Transverse colon (tissue), 4 donors: ENCODE results near the gene EHMT1. TPM values are rescaled to one million over a fixed set of nuclear protein-coding genes. Genes with fewer than 3 reads are reported as not detected.

ENCODE experiments used
- DNase-seq: peaks from one replicate; pipeline ENCODE4 v3.0.0-alpha.2; 2019
- H3K27ac ChIP-seq, 4 donors: fragments of 200-600 bp; sonication (generic); 2 replicates each; pipeline ENCODE4 v1.5.1; 2016 to 2018; ENCODE audit warnings: inconsistent platforms in 4 of 4
- H3K27me3 ChIP-seq: fragments of 200-600 bp; sonication (generic); 2 replicates; pipeline ENCODE4 v1.5.1; 2017; ENCODE audit warnings: inconsistent platforms
- H3K36me3 ChIP-seq, 4 donors: fragments of 200-600 bp; sonication (generic); 2 replicates each; pipeline ENCODE4 v1.5.1; 2017 to 2019; ENCODE audit warnings: inconsistent platforms in 4 of 4
- H3K4me1 ChIP-seq, 4 donors: fragments of 200-600 bp; sonication (generic); 2 replicates each; pipeline ENCODE4 v1.5.1; 2017 to 2020; ENCODE audit warnings: inconsistent platforms in 4 of 4
- H3K4me3 ChIP-seq, 4 donors: fragments of 200-600 bp; sonication (generic); 1 replicate in 1 of 4; 2 replicates in 3 of 4; pipeline versions ENCODE4 v1.5.1 to v1.6.1; 2017 to 2019; ENCODE audit warnings: inconsistent platforms in 4 of 4
- H3K9me3 ChIP-seq, 2 donors: fragments of 200-600 bp; sonication (generic); 2 replicates each; pipeline ENCODE4 v1.5.1; 2017 to 2019; ENCODE audit warnings: inconsistent platforms in 2 of 2
- CTCF ChIP-seq, 5 experiments: fragments of 200-600 bp in 3 of 5; fragments of 450-650 bp in 2 of 5; sonication (generic) in 3 of 5; IDR thresholded peaks; 1 replicate in 2 of 5; 2 replicates in 3 of 5; pipeline ENCODE4 v1.5.1; 2016 to 2017; ENCODE audit warnings: antibody characterized with exemption in 5 of 5, inconsistent platforms in 3 of 5, mild to moderate bottlenecking in 2 of 5, moderate library complexity in 1 of 5
- EP300 ChIP-seq: sonication (generic); formaldehyde crosslinking; IDR thresholded peaks from one replicate; pipeline ENCODE4 v1.6.1; 2017; ENCODE audit warnings: antibody characterized with exemption, low read depth
- POLR2A ChIP-seq: fragments of 450-650 bp; IDR thresholded peaks from one replicate; pipeline ENCODE4 v1.6.1; 2016; ENCODE audit warnings: antibody characterized with exemption, mild to moderate bottlenecking, moderate library complexity
- POLR2AphosphoS5 ChIP-seq, 3 donors: sonication (generic); formaldehyde crosslinking; IDR thresholded peaks; one replicate each; pipeline ENCODE4 v1.6.1; 2016; ENCODE audit warnings: antibody characterized with exemption in 3 of 3
- WGBS, 2 donors: methylation state at CpG; one replicate each; pipeline ENCODE4 v1.1.5; 2018; ENCODE audit warnings: low coverage in 1 of 2; 5-methylcytosine and 5-hydroxymethylcytosine counted together
- in situ Hi-C, 4 donors: fragments of 200-750 bp; cut with MboI; loops; one replicate each; pipeline versions ENCODE4 v1.15.0 to v1.15.1; 2017; ENCODE audit warnings: low sequenced_read_pairs in 3 of 4, low pct_ligation_motif_present in 1 of 4, low pct_unique_long_range_greater_than_20kb in 1 of 4
- intact Hi-C: fragments of 100-400 bp; cut with DNase I; formaldehyde crosslinking; loops from one replicate; pipeline ENCODE4 v1.15.1; 2023; ENCODE audit warnings: low total_unique reads
- total RNA-seq, 4 donors: library from RNA; depleted of rRNA; stranded (reverse); fragments of >200 nt; gene quantifications; one replicate each; pipeline ENCODE4 v1.1.0, GENCODE V29; 2016

Gene EHMT1
- total RNA-seq, 4 donors from 2014 or later: 93.8 to 184 (median 139) TPM

- Histone ChIP-seq H3K27ac (no peak overlapping the region), H3K27me3 (no peaks in the 10 kb centered on the region), H3K9me3 (no peaks in the 10 kb centered on the region), H3K36me3 (peaks cover 0 to 5% (median 0%) of the 10 kb centered on the region in 4 donors), H3K4me3 (no peak overlapping the region), H3K4me1 (peaks cover 0 to 7% (median 0%) of the 10 kb centered on the region in 4 donors)
- in situ Hi-C loops (no loop called here), intact Hi-C loops (no loop called here)
- no peak for DNase-seq
- WGBS, 2 donors: 73 to 84% methylated on average over 2 to 7 of the region's 7 CpGs
- TF ChIP-seq CTCF (IDR thresholded peaks at IDR 0.05) (no peak), POLR2AphosphoS5 (IDR thresholded peaks at IDR 0.05) (no peak), POLR2A (no peak), EP300 (no peak)
Measured at GRCh38 chr9:137650779-137651178, 32.0 kb downstream of the EHMT1 start.

- DNase-seq: no peak
- no peak overlapping the region for H3K27ac ChIP-seq
- intact Hi-C loops: no loop called here
- peaks cover 0 to 4% (median 0%) of the 10 kb centered on the region in 4 donors for H3K36me3 ChIP-seq
- H3K9me3 ChIP-seq: no peaks in the 10 kb centered on the region
- H3K27me3 ChIP-seq: no peaks in the 10 kb centered on the region
- peaks cover 0 to 5% (median 0%) of the 10 kb centered on the region in 4 donors for H3K4me1 ChIP-seq
- in situ Hi-C loops: no loop called here
- TF ChIP-seq EP300 (no peak), POLR2AphosphoS5 (IDR thresholded peaks at IDR 0.05) (no peak), CTCF (IDR thresholded peaks at IDR 0.05) (no peak), POLR2A (no peak)
- H3K4me3 ChIP-seq: no peak overlapping the region
- WGBS, 2 donors: 95 to 97% methylated on average over 6 of the region's 6 CpGs
Measured at GRCh38 chr9:137656416-137656815, 37.6 kb downstream of the EHMT1 start.

GRCh38 chr9:137657606-137658005 is 38.8 kb downstream of the EHMT1 start:
- Histone ChIP-seq H3K36me3 (no peaks in the 10 kb centered on the region), H3K9me3 (no peaks in the 10 kb centered on the region), H3K27me3 (no peaks in the 10 kb centered on the region), H3K4me1 (peaks cover 0 to 5% (median 0%) of the 10 kb centered on the region in 4 donors), H3K27ac (no peak overlapping the region), H3K4me3 (no peak overlapping the region)
- TF ChIP-seq CTCF (IDR thresholded peaks at IDR 0.05) (no peak), EP300 (no peak), POLR2A (no peak), POLR2AphosphoS5 (IDR thresholded peaks at IDR 0.05) (no peak)
- DNase-seq: no peak
- in situ Hi-C loops (no loop called here), intact Hi-C loops (no loop called here)
- WGBS, 2 donors: 76 to 84% methylated on average over 2 of the region's 2 CpGs

- Histone ChIP-seq H3K4me3 (no peak overlapping the region), H3K9me3 (no peaks in the 10 kb centered on the region), H3K27ac (no peak overlapping the region), H3K36me3 (no peaks in the 10 kb centered on the region), H3K4me1 (peaks cover 0 to 10% (median under 1%) of the 10 kb centered on the region in 4 donors), H3K27me3 (no peaks in the 10 kb centered on the region)
- TF ChIP-seq POLR2A: no peak
- in situ Hi-C loops (no loop called here), intact Hi-C loops (no loop called here)
- no peak for DNase-seq
- WGBS, 2 donors: 79 to 83% methylated on average over 2 of the region's 2 CpGs
Measured at GRCh38 chr9:137658781-137659180, 40.0 kb downstream of the EHMT1 start.

- 73 to 74% methylated on average over 2 to 4 of the region's 4 CpGs for WGBS, 2 donors
- no peak overlapping the region for H3K4me3 ChIP-seq
- no peaks in the 10 kb centered on the region for H3K27me3 ChIP-seq
- no peak for DNase-seq
- in situ Hi-C loops (no loop called here), intact Hi-C loops (no loop called here)
- TF ChIP-seq CTCF (IDR thresholded peaks at IDR 0.05) (no peak), POLR2A (no peak), POLR2AphosphoS5 (IDR thresholded peaks at IDR 0.05) (no peak), EP300 (no peak)
- no peak overlapping the region for H3K27ac ChIP-seq
- H3K9me3 ChIP-seq: no peaks in the 10 kb centered on the region
- H3K36me3 ChIP-seq: no peaks in the 10 kb centered on the region
- H3K4me1 ChIP-seq: peaks cover 4 to 22% (median 9%) of the 10 kb centered on the region in 4 donors
Measured at GRCh38 chr9:137660144-137660543, 41.3 kb downstream of the EHMT1 start.
